Stimulated activated CD4-positive, alpha-beta T cell treated with anti-CD3 and anti-CD28 coated beads, TNF-alpha, amount 100 ng/mL, for 48 hours (primary cell): ENCODE measurements around the gene ZNF546.
"Not testable (repeated sequence)": the region's sequence is repeated elsewhere in the genome, so short reads cannot be mapped to it uniquely, and the experiment has no call there.

Source experiments
- DNase-seq, 3 donors: peaks; one replicate each; pipeline ENCODE4 v3.0.0-alpha.2; 2020; ENCODE audit warnings: low read depth in 3 of 3

The ZNF546 gene

GRCh38 chr19:39996811-39997637, at the start of gene ZNF546:
Gene ZNF546, plus strand, starts transcription at chr19:39997060. Its CDS starts 1,267 bp downstream, at chr19:39998327.
- DNase-seq = peak; percentile 80 to 86 (median 86)

- no peak for DNase-seq
Observed at GRCh38 chr19:39949026-39949747, 47.7 kb upstream of the ZNF546 start.

GRCh38 chr19:39951065-39951650, 45.7 kb upstream of the ZNF546 start:
- DNase-seq = no peak

DNA sequence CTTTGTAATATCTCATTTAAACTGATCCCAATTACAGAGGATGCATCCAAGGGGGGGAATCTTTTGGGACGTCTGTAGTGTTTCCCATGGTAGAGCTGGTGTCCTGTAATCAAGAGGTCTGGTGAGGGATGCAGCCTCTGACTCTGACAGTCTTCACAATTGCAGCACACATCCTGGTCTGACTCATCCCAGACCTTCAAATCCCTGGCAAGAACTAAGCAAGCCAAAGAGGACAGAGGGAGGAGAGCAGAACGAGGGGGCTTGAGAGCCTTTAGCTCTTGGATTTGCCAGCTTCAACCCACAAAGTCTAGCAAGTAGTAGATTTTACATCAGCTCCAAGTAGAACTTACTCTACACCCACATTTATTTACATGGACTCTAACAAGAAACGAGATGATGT, 45.2 kb upstream of the ZNF546 start:
- DNase-seq = no peak

DNA sequence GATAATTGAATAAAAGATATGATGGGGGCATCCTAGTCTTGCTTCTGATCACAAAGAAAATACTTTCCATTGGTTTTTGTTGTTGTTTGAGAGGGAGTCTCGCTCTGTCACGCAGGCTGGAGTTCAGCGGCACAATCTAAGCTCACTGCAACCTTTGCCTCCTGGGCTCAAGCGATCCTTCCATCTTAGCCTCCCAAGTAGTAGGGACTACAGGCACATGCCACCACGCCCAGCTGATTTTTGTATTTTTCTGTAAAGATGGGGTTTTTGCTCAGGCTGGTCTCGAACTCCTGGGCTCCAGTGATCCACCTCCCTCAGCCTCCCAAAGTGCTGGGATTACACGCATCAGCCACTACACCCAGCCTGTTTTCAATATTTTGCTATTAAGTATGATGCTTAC, 42.9 kb upstream of the ZNF546 start:
- no peak for DNase-seq

DNA sequence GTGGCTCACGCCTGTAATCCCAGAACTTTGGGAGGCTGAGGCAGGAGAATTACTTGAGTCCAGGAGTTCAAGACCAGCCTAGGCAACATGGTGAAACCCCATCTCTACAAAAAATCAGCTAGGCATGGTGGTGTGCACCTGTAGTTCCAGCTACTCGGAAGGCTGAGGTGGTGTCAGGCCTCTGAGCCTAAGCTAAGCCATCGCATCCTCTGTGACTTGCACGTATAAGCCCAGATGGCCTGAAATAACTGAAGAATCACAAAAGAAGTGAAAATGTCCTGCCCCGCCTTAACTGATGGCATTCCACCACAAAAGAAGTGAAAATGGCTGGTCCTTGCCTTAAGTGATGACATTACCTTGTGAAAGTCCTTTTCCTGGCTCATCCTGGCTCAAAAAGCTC, 39.0 kb upstream of the ZNF546 start:
- not testable (repeated sequence) for DNase-seq

DNA sequence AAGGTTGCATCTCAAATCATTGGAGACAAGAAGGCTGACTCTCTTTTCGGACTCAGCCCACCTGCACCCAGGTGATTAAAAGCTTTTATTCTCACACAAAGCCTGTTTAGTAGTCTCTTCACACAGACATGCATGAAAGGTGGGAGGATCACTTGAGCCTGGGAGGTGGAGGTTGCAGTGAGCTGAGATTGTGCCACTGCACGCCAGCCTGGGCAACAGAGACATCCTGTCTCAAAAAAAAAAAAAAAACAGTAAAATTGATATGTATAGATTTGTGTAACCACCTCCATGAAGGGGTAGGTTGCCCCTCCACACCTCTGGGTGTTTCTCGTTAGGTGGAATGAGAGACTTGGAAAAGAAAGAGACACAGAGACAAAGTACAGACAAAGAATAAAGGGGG, 37.9 kb upstream of the ZNF546 start:
- DNase-seq = not testable (repeated sequence)

GRCh38 chr19:39959407-39959806, 37.5 kb upstream of the ZNF546 start:
- DNase-seq = not testable (repeated sequence)

DNA sequence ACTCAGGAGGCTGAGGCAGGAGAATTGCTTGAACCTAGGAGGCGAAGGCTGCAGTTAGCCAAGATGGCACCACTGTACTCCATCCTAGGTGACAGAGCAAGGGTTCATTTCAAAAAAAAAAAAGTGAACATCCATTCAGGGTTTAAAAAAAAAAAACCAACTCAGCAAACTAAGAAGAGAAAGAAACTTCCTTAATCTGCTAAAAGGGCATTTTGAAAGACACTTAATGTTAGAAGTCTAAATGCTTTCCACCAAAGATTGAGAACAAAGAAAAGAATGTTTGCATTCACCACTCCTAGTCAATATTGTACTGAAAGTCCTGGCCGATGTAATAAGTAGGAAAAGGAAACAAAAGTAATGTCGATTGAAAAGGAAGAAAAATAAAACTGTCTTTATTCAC, 33.0 kb upstream of the ZNF546 start:
- no peak for DNase-seq

GRCh38 chr19:39966617-39967016, 30.2 kb upstream of the ZNF546 start:
- DNase-seq = no peak

DNA sequence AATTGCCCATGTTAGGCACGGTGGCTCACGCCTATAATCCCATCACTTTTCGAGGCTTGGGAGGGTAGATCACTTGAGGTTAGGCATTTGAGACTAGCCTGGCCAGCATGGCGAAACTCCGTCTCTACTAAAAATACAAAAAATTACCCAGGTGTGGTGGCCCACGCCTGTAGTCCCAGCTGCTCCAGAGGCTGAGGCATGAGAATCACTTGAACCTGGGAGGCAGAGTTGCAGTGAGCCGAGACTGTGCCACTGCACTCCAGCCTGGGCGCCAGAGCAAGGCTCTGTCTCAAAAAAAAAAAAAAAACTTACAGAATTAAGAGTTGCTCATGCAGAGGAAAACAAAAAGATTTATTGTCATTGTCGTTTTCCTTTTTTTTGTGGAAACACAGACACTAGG, 29.3 kb upstream of the ZNF546 start:
- no peak for DNase-seq

GRCh38 chr19:39968789-39969188, 28.1 kb upstream of the ZNF546 start:
- DNase-seq = no peak

DNA sequence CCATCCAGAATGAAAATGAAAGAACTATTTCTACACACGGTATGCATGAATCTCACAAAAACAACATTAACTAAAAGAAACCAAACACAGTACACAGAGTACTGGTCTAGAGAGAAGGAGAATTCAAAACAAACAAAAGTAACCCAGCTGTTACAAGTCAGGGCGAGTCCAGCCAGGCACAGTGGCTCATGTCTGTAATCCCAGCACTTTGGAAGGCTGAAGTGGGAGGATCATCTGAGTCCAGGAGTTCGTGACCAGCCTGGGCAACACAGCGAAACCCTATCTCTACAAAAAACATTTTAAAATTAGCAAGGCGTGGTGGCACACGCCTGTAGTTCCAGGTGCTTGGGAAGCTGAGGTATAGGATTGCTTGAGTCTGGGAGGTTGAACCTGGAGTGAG, 27.6 kb upstream of the ZNF546 start:
- DNase-seq = no peak

DNA sequence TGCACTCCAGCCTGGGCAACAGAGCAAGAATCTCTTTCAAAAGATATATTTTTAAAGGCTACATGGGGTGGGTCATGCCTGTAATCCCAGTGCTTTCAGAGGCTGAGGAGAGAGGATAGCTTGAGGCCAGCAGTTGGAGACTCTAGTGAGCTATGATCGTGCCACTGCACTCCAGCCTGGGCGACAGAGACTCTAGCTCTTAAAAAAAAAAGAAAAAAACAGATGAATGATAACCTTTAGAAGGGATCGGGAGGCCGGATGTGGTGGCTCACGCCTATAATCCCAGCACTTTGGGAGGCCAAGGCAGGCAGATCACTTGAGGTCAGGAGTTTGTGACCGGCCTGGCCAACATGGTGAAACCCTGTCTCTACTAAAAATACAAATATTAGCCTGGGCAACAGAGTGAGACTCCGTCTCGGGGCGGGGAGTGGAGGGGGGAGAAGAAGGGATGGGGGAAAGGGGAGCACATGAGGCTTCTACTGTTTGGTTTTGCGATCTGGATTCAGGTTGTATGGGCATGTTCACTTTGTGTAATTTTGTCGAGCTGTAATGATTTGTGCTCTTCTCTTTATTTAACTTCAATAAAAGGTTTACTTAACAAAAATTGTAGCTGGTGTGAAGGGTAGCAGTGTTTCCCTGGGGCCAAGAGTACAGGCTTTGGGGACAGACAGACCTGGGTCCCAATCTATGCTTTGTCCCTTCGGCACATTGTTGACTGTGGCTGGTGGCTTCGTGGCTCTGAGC, 27.0 kb upstream of the ZNF546 start:
- DNase-seq = no peak

DNA sequence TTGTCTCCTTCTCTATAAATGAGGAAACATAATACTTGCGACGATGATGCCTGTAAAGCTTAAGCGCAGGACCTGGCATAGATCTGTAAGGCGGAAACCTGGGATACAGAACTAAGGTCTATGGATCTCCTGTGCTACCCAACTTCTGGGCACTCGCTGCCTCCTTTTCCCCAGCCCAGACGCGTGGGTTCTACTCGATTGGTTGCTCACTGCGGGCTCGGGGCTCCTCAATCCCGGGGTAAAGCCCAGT, 26.5 kb upstream of the ZNF546 start:
- no peak for DNase-seq

DNA sequence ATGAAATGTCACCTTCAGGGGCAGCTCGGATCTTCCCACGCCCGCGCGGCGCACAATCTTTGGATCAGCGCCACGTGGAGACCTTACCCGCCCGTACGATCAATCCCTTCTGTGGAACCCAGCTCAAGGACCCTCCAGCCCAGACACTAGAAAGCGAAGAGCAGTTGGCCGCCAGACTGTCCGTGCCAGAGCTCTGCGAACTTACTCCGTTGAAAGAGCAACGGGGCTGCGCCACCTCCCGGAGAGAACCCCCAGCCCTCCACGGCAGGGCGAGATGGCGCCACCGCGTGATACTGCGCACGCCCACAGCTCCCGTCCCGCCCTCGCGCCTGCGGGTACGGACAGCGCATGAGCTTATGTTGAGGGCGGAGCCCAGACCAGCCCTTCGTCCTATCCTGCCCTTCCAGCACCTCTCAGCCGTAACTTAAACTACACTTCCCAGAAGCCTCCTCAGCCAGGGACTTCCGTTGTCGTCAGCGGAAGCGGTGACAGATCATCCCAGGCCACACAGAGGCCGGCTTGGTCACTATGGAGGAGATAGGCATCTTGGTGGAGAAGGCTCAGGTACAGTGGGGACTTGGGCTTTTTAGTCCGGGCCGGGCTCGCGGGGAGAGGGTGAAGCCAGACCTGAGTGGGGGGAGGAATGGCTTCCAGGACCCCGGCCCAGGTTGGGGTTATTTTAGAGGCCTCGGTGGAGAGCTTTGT, 26.0 kb upstream of the ZNF546 start, which contains the start of gene PSMC4:
Gene PSMC4, plus strand, starts transcription at position 491 of the 705 bp plus-strand sequence. Its CDS starts 38 bp downstream, at position 529.
- DNase-seq = peak; percentile 92 to 97 (median 94)

DNA sequence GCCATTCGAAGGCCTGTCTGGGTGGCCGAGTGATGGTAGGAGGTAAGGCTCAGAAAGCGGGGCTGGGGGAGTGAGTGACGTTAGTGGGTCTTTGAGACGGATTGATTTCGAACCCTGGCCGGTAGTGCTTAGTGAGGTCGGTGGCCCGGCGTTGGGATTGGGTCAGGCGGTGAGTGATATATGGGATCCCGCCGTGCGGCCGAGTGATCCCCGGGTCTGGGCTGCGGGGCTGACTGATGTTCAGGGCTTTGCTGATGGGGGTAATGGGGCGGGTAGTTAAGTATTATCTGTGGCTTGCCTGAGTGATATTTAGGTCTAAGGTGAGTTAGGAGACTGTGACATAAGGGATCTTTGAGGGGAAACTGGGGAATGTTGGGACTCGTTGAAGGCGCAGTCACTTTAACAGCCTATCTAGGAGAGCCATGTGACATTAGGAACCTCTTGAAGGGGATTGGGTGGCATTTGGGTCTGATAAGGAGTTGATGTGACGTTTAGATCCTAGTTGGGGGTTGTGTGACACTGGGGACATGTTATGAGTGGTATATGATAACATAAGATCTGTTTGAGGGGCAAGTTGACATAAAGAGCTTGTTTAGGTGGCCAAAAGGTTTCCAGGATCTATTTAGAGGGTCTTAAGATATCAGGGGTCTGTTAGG, 25.4 kb upstream of the ZNF546 start:
- DNase-seq = no peak

DNA sequence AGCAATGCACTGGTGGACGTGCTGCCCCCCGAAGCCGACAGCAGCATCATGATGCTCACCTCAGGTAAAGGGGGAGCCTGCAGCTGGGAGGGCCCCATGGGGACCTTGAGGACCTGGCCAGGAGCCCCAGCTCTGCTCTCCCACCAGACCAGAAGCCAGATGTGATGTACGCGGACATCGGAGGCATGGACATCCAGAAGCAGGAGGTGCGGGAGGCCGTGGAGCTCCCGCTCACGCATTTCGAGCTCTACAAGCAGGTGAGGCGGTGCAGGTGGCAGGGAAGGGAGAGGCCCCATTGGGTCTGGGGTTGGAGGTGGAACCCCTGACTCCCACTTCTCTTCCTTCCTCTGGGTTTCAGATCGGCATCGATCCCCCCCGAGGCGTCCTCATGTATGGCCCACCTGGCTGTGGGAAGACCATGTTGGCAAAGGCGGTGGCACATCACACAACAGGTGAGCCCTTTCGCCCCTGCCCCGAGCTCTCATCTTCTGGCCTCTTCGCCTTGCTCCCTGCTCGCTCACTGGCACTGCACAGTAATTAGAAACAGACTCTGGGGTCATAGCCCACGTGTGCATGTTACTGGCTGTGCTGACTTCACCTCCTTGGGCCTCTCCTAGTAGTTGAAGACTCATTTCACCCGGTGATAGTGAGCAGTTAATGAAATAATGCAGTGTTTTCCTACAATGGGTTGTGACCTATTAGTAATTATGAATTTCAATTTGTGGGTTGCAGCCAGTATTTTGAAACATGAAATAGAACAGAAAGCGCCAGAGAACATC, 22.3 kb upstream of the ZNF546 start:
- no peak for DNase-seq

GRCh38 chr19:39982883-39983282, 14.0 kb upstream of the ZNF546 start:
- no peak for DNase-seq

DNA sequence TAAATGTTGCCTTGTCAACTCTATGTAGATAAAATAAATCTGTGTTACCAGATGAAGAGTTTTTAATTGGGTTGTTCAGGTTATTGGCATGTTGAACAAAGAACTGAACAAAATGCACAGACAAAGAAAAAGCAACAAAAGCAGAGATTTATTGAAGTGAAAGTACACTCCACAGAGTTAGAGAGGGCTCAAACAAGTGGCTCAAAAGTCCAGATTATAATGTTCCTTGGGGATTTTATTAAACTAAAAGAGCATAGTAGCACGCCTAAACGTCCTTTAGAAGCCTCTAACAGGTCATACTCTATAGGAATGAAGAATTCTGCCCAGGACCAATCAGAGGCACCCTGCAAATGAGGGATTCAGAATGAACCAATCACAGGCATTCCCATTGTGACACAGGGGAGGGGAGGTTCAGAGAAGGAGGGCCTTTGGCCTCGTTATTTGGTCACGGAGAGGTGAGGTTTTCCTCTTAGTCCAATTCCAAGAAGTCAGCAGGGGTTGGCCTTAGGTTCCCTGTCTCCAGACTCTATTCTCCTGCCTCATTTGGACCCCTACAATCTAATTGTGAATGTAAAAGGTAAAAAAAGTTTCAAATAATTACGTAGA, 13.1 kb upstream of the ZNF546 start:
- no peak for DNase-seq
